GM21360 (cell line): Measurements from ENCODE around the gene P4HB.

Experiments
- ATAC-seq: cut with Tn5 transposase; IDR thresholded peaks from one replicate; pipeline ENCODE4 v1.9.1; 2021; ENCODE audit warnings: mild to moderate bottlenecking, moderate library complexity; ENCODE audit not compliant: unreplicated experiment

Gene P4HB

DNA sequence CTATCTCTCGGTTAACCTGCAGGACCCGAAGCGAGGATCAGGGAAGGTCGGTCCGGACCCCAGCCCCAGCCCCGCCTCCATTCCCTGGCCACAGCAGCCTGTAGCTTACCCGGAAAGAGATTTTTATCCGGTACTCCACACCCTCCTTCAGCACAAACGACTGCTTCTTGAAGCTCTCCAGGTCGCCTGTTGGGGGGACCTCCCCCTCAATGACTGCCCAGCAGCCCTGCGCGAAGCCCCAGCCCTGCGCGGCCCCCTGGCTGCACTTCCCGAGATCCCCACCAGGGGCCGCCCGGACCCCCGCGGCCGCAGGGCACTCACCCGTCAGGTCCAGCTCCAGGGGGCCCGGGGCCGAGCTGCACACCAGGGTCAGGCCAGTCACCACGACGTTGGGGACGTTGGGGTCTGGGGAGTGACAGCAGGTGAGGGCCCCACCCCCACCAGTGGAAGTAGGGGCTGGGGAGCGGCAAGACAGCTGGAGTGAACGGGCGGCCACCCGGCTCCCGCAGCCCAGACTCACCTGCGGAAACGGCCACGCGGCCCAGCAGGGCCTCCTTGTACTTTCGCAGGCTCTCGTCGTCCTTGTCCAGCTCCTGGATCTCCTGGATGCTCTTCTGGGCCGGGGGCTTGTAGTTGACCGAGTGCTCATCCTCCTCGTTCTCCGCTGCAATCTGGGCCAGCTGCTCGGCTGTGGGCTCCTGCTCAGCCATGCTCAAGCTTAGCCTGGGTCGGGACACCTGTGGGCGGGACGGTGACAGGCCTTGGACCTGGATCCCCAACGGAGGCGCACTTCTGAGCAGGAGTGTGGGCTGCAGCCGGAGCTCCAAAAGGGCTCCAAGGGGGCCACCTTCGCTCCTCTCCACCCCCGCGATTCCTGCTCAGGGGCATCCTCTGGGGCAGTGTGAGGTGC is 9.1 kb upstream of the P4HB start:
- no peak for ATAC-seq

DNA sequence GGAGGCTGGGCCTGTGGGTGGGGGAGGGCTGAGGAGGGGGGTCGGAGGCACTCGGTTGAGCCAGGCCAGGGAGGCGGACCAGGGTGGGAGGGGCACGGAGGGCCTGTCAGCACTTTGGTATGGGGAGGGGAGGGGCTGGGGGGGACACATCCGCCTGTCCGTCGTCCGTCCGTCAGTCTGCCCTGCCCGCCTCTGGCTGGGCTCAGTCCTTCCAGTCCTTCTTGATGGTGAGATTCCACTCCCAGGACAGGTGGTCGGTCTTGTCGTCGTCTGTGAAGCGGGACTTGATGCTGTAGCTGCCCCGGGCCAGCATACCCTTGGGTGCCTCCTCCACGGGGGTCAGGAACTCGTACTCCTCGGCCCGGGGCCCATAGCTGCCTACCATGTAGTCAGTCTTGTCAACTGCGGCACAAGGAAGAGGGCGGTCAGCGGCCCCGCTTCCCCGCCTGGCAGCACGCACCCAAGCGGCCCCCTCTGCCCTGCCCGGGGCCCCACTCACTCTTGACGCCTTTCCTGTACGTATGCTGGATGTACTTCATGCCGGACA is 8.4 kb upstream of the P4HB start:
- ATAC-seq, result no peak

DNA sequence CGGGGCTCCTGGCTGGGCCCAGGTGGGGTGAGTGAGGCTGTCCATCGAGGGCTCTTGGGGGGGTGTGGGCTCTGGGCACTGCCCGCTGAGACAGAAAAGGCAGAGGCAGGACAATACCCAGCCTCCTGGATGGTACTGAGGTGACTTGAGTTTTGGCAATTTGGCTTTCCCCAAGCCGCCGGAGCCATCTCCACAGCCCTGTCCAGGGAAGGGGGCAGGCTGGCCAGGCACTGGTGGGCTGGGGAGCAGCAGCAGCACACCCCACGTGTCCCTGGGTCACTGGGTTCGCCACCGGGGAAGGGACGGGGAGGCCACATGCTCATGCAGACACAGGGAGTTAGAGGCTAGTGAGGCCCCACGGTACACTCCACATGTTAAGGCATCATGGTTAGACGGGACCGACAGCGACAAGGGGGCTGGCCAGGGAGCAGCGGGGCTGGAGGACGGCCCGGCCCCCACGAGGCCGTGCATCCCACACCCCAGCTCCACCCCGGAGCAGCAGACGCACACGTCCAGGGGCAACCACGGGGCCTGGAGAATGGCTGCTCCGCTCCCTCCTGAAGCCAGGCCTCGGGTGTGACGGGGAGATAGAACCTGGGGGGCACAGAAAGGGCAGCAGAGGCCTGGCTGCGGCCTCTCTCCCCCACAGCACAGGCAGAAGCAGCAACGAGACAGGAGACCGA is 7.8 kb upstream of the P4HB start:
- no peak for ATAC-seq

DNA sequence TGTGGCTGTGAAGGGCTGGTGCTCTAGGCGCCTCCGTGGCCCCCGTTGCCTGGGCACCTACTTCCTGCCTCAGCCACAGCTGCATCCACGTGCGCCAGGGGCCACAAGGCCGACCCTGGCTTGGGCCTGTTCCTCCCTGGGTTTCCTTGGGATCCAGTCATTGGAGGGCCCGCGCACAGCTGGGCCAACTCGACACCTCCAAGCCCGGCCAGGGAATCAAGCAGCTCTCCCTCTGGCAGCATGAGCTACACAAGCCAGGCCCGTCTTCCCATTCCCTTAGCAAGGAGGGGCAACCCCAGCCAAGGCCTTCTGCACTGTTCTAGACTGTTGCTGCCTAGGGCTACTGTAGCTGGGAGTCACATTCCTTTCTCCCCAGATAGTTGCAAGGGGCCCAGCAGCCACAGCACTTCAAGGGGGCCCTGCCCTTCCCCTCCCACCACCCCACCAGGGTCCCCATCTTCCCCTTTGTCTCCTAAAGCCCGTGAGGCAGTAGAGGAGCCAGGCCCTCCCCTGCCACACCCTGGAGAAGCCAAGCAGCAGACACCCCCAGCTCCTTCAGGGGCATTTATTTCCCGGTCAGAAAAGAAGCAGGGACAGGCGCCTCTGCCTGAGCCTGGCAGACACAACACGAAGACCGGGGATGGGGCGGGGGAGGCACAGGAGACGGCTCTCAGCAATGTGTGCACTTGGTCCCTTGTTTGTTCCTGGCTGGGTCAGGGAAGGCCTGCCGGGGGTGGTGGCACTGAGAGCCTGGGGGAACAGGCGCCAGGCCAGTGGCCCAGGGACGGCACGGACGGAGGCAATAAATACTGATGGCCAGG is 7.0 kb upstream of the P4HB start:
- ATAC-seq, result no peak

DNA sequence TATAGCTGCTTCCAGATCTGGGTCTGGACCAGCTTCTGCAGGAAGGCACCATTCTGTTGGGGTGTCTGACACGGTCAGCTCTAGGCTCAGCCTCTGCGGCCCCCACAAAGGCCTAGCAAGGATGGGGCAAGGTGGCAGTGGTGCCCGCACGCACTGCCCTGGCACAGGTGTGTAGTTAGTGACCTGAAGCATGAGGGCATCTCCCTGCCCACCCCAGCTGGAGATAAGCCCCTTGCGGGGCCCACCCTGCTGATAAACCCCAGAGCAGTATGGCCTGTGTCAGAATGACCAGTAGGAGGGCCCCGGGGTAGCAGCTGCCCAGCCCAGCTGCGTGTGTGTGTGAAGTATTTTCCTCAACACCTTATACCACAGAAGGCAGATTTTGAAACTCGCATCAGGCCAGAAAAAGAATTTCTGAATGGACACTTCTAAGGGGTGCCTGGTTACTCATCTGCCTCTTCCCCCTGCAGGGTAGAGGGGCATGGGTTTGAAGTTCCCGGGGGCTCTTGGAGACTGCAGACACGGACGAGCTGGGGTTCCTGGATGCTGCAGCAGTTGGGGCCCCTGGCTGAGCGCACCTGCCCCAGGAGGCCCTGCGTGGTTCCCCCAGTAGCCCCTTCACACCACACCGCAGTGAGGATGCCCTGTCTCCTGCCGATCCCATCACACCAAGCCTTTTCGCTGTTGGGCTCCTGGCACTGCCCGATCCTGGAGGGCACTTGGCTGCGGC is 6.3 kb upstream of the P4HB start:
- no peak for ATAC-seq

DNA sequence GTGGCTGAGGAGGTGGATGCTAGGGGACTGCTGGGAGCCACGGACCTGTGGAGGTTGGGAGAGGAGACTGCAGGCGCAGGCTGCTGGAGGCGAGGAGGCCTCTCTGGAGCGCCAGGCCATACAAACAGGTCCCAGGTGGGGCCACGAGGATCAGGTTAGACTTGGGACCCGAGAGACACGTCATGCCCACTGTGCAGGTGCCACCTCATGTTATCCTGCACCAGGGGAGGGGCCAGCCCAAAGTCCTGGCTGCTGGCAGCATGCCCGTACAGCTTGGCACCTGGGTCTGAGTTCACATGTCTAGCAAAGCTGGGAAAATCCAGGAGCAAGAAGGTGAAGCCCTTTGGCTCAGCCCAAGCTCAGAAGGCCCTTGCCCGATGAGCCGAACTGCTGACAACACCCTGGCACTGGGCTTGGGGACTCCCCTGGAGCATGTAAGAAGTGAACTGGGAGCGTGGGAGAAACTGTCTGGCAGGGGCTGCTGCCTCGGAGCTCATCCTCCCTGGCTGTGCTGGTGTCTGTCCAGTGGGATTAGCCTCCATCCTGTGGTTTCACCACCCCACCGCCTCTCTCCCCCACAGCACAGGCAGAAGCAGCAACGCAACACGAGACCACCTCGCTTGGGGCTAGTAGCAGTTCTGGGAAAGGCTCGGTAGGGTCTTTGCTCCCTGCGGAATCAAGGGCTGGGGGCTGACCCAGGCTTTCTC is 5.6 kb upstream of the P4HB start:
- no peak for ATAC-seq

DNA sequence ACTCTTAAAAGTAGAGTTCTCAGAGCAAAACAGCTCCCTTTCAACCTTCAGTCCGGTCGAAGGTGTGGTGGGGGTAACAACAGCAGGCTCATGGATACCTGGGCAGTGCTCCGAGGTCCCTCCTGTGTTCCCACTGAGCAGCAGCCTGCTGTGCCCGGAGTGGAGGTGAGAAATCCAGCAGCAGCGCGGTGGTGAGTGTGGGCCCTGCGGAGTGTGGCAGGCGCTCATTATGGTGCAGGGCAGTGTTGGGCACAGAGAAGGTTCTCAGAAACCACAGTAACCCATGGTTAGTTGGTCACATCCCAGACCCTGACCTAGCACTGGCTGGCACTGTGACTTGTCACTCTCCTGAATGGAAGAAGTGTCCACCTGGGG is 5.0 kb upstream of the P4HB start:
- no peak for ATAC-seq

DNA sequence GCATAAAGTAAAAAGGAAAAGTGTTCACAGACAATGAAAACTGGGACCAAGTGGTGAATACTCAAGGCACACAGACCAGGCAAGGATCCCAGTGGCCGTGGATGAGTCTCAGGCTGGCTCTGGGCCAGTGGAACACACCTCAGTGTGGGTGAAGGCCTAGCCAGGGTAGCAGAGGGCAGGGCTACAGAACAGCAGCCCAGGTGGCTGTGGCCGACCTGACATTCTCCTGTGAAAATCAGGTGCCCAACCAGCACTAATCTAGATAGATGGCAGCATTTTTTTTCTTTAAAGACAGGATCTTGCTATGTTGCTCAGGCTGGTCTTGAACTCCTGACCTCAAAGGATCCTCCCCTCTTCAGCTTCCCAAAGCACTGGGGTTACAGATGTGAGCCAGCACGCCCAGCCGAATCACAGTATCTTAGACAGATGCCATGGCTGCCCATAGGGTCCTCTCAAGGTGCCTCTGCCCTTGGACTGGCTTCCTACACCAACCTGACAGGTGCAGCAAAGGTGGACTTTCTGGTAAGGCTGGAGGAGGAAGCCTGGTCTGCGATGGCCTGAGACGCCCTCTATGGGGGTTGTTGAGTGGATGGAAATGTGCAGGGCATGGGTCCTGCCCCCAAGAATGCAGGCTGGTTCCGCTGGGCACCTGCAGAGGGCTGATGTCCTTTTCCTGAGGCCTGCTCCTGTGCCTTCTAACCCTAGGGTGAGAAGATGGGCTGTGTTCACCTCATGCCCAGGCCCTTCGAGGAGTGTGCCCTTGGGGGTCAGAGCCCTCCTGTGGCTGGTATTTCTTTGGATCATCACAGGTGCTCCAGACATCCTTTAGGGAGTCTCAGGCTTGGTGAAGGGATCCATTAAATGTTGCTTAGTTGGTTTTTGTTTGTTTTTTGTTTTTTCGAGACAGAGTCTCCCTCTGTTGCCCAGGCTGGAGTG is 3.8 kb upstream of the P4HB start:
- no peak for ATAC-seq

DNA sequence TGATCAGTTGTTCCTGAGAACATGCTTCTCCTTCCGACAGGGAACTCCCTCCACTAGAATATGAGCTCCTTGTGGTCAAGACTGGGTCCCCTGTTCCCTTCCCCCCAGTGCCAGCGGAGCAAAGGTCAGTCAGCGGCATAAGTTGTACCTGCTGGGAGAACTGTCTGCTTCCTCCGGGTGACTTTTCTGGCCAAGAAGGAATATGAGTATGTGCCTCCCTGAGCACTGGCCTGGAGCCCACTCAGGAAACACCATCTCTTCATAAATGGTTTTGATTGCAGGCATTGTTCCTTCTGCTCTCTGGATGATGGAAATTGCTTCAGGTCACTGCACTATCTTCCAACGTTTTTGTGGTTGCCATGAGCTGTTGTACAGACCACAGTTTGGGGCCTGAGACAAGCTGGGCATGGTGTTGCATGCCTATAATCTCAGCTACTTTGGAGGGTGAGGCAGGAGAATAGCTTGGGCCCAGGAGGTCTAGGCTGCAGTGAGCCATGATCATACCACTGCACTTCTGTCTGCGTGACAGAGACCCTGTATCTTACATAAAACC is 2.9 kb upstream of the P4HB start:
- ATAC-seq, result no peak

DNA sequence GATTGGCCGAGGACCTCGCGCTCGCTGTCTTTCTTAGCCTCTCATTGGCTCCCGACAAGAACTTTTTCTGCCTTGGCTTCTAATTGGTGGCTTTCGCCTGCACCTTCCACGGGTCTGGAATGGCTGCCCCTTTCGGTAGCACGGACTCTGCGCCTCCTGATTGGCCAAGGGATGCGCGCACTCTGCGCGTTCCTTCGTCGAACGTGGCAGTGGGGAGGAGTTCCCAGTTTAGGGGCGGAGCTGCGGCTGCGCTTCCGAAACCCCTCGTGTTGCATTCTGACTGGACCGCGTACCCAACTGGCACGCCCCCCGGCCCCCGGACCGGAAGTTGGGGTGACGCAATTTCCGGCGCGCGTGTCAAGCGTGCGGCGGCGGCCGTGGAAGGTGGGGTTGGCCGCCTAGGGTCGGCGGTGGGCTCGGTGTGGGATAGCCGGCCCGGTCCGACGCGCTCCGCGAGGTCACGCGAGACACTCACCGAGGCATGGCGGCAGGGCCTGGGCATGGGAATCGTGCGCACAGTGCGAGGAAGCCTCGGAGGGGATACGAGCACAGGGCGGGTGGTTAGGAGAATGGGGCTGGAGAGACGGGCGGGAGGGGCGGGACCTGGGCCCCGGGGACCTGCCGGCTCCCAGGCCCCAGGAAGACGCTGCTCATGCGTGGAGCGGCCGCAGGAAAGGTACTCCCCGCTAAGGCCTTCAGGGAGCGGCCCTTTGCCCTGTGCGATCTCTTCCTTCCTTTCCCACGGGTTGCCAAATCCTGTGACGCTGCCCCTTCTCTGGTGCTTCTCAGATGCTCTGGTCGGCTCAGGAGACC is 627 bp upstream of the P4HB start:
- peak; percentile 74 for ATAC-seq

DNA sequence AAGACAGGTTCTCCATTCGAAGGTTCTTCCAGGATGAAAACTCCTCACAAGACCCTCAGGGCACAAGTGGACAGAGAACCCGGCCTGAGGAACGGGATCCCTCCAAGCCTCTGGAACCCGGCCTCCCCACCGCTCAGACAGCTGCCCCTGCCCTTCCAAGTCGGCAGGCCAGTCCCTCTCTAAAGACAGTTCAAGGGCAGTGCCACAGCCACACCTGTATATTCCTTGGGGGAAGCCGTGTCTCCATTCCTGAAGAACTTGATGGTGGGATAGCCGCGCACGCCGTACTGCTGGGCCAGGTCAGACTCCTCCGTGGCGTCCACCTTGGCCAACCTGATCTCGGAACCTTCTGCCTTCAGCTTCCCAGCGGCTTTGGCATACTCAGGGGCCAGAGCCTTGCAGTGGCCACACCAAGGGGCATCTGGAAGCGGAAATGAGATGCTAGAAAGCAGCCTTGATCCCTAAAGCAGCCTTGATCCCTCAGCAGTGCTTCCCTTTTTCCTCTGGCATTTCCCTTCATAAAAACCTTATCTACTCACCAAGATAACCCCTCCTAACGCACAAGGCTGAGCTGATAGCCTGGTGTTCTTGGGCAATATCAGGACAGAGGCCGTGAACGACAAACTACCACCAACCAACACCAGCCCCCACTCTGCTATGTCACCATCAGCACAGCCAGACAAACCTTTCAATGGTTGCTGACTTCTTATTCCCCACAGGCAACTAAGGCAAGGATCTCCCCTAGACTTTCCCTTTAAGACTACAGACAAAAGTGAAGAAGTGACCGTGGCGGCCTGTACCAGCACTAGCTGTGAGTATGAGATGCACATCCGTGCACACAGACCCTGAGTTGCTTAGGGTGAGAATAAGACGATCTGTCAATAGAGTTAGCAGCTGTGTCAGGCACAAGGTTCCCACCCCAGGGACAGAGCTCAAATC is 1.1 kb downstream of the P4HB start:
- ATAC-seq, result no peak

DNA sequence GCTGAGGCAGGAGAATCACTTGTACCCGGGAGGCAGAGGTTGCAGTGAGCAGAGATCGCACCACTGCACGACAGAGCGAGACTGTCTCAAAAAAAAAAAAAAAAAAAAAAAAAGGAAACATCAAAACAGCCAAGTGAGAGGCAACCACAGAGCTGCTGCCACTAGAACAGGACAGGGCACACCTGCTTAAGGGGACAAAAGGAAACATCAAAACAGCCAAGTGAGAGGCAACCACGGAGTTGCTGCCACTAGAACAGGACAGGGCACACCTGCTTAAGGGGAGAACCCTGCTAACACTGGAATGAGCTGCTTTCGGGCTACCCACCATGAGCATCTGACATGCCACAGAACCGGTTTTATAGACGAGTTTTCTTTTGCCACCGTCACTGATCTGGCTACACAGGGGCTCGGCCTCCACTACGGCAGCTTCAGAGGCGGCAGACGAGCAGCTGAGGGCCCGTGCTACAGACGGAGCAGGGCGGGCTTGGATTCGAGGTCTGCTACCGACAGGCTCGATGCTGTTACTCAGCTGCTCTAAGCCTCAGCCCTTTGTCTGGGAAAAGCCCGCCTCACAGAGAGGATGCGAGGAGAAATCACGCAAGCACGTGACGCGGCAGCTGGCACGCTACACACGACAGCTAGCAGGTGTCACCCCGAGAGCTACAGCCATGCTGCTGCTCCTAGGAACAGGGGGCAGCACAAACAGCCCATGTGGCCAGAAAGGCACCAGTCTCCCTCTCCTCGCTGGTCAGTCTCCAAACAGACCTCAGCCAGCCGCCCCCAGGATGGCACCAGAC is 2.0 kb downstream of the P4HB start:
- ATAC-seq, result no peak

DNA sequence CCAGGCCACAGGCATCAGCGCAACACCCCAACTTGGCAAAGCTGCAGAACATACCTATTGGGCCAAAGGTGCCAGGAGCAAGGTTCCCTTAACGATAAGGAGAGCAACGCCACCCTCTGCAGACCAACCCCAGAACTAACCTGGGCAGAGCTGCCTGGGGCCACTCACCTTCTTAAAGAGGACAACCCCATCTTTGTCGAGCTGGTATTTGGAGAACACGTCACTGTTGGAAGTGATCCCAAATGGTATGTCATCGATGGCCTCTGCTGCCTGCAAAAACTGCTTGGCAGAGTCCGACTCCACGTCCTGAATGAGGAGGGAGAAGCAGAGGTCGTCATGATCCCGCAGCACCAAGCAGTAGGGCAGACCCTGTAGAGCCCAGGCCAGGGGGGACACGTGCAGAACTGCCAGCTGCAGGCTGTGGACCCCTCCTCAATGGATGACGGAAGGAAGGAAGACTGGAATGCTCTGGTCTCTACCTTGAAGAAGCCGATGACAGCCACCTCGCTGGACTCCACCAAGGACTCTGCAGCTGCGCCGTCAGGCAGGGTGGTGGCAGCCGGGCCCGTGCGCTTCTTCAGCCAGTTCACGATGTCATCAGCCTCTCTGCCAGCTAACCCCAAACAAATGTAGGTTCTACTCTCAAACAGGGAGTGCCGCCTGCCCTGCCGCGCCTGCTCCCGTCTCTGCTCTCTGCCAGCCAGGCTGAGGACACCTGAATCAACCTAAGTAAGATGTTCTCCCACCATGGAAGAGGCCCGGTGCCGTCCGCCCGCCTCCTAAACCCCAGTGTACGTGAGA is 5.2 kb downstream of the P4HB start:
- no peak for ATAC-seq

DNA sequence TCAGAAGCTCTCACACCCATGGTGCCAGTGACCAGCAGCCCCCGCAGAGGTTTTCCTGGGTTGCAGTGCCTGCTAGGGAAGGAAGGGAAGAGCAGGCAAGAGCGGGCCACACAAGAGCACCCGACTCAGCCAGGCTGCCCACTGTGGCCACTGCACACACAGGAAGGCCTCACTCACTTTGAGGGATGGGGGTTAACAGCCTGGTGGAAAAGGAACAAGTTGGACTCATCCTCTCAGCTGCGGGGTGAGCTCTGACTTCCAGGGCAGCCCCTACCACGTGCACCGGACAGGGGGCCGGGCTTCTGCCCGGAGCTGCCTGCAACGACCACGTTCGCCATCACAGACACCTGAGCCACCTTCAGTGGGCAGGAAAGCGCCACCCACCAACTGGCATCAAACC is 8.1 kb downstream of the P4HB start:
- no peak for ATAC-seq

DNA sequence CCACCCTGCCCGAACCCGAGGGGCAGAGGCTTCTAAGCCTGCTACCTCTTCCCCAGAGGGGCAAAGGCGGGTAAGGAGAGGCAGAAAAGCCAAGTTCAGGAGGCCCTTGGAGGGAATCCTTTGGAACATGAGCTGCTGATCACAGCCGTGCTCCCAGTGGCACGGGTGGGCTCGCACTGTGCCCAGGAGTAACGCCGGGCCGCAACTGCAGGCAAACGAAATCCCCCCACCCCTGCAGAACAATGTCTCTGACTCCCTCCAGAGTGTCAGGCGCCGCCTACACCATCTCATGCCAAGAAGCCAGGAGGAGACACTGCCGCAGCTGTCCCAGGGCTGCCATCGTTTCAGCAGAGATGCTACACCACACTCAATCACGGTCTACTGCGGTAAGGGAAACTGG is 8.9 kb downstream of the P4HB start:
- no peak for ATAC-seq
